Effector CD4-positive, alpha-beta T cell (primary cell): ENCODE data around the gene MINDY4.
"Not testable (repeated sequence)": the region's sequence is repeated elsewhere in the genome, so short reads cannot be mapped to it uniquely, and the experiment has no call there.

Source experiments
- DNase-seq: peaks from one replicate; pipeline ENCODE4 v3.0.0-alpha.2; 2020

Gene MINDY4

GRCh38 chr7:30805081-30805691 lies 34.0 kb downstream of the MINDY4 start:
- no peak for DNase-seq

GRCh38 chr7:30805931-30806330 lies 34.7 kb downstream of the MINDY4 start:
- DNase-seq, result no peak

GRCh38 chr7:30807477-30807876 lies 36.3 kb downstream of the MINDY4 start:
- not testable (repeated sequence) for DNase-seq

GRCh38 chr7:30807941-30808340 lies 36.7 kb downstream of the MINDY4 start:
- not testable (repeated sequence) for DNase-seq

- DNase-seq, result no peak
Measured at GRCh38 chr7:30810986-30811385, 39.8 kb downstream of the MINDY4 start.

GRCh38 chr7:30812676-30813075 lies 41.5 kb downstream of the MINDY4 start:
- no peak for DNase-seq

- no peak for DNase-seq
Measured at GRCh38 chr7:30813466-30813865, 42.2 kb downstream of the MINDY4 start.

GRCh38 chr7:30814700-30815387 lies 43.6 kb downstream of the MINDY4 start:
- DNase-seq, result no peak

GRCh38 chr7:30815388-30815854 lies 44.2 kb downstream of the MINDY4 start:
- DNase-seq, result no peak

GRCh38 chr7:30815951-30816644 lies 44.9 kb downstream of the MINDY4 start:
- DNase-seq, result no peak

- DNase-seq, result no peak
Measured at GRCh38 chr7:30816645-30817370, 45.6 kb downstream of the MINDY4 start.

- no peak for DNase-seq
Measured at GRCh38 chr7:30817371-30817767, 46.2 kb downstream of the MINDY4 start.

GRCh38 chr7:30824821-30825720 lies 53.9 kb downstream of the MINDY4 start:
- DNase-seq, result no peak

- DNase-seq, result no peak
Measured at GRCh38 chr7:30826181-30826580, 55.0 kb downstream of the MINDY4 start.

GRCh38 chr7:30828591-30828990 lies 57.4 kb downstream of the MINDY4 start:
- DNase-seq, result no peak

- no peak for DNase-seq
Measured at GRCh38 chr7:30829471-30829870, 58.3 kb downstream of the MINDY4 start.

- DNase-seq, result no peak
Measured at GRCh38 chr7:30831227-30831626, 60.0 kb downstream of the MINDY4 start.

GRCh38 chr7:30831936-30832335 lies 60.7 kb downstream of the MINDY4 start:
- DNase-seq, result no peak

GRCh38 chr7:30834017-30834674 lies 62.9 kb downstream of the MINDY4 start:
- DNase-seq, result not testable (repeated sequence)

GRCh38 chr7:30835396-30835915 lies 64.2 kb downstream of the MINDY4 start:
- no peak for DNase-seq

GRCh38 chr7:30836991-30837390 lies 65.8 kb downstream of the MINDY4 start:
- DNase-seq, result no peak
